Sigmoid colon (tissue), 7 donors: ENCODE data around the gene HTT. TPM values are rescaled to one million over a fixed set of nuclear protein-coding genes. Genes with fewer than 3 reads are reported as not detected.

Experiments
- DNase-seq: peaks from one replicate; pipeline ENCODE4 v3.0.0-alpha.2; 2019
- H3K27ac ChIP-seq, 4 donors: fragments of 200-600 bp; sonication (generic); one replicate each; pipeline ENCODE4 v1.5.1; 2016 to 2019; ENCODE audit warnings: mild to moderate bottlenecking in 1 of 4
- H3K27me3 ChIP-seq, 3 donors: fragments of 200-600 bp; sonication (generic); one replicate each; pipeline ENCODE4 v1.5.1; 2019; ENCODE audit warnings: mild to moderate bottlenecking in 1 of 3
- H3K36me3 ChIP-seq, 4 donors: fragments of 200-600 bp; sonication (generic); one replicate each; pipeline ENCODE4 v1.5.1; 2016 to 2019
- H3K4me1 ChIP-seq, 4 donors: fragments of 200-600 bp; sonication (generic); one replicate each; pipeline ENCODE4 v1.5.1; 2017 to 2019
- H3K4me3 ChIP-seq, 4 donors: fragments of 200-600 bp; sonication (generic); one replicate each; pipeline ENCODE4 v1.5.1; 2017 to 2019; ENCODE audit warnings: mild to moderate bottlenecking in 2 of 4, moderate library complexity in 1 of 4
- H3K9me3 ChIP-seq, 4 donors: fragments of 200-600 bp in 3 of 4; sonication (generic) in 3 of 4; one replicate each; pipeline versions ENCODE4 v1.5.1 to v1.6.1; 2013 to 2019
- EP300 ChIP-seq, 4 donors: sonication (generic); formaldehyde crosslinking; IDR thresholded peaks; one replicate each; pipeline ENCODE4 v1.6.1; 2017; ENCODE audit warnings: antibody characterized with exemption in 4 of 4
- POLR2A ChIP-seq, 2 donors: fragments of 450-650 bp; IDR thresholded peaks; one replicate each; pipeline ENCODE4 v1.6.1; 2016; ENCODE audit warnings: antibody characterized with exemption in 2 of 2, mild to moderate bottlenecking in 2 of 2, moderate library complexity in 2 of 2
- POLR2AphosphoS5 ChIP-seq, 4 donors: sonication (generic); formaldehyde crosslinking; IDR thresholded peaks; one replicate each; pipeline ENCODE4 v1.6.1; 2017; ENCODE audit warnings: antibody characterized with exemption in 4 of 4
- WGBS, 2 donors: extraction: QIAGEN DNeasy Blood & Tissue Kit; methylation state at CpG; one replicate each; pipeline ENCODE4 v1.1.7; 2013; 5-methylcytosine and 5-hydroxymethylcytosine counted together
- intact Hi-C: fragments of 100-400 bp; cut with DNase I; formaldehyde crosslinking; loops from one replicate; pipeline ENCODE4 v1.15.1; 2023
- polyA plus RNA-seq, 3 donors: library from polyadenylated mRNA; stranded (reverse); fragments of 200-250 nt; gene quantifications; one replicate each; pipeline ENCODE4 v1.2.3, GENCODE V29; 2013
- total RNA-seq, 4 donors: library from RNA; depleted of rRNA; stranded (reverse); fragments of >200 nt; gene quantifications; one replicate each; pipeline ENCODE4 v1.1.0, GENCODE V29; 2016
- TF ChIP-seq, protein P1 (sequence below), 4 experiments: fragments of 450-650 bp in 3 of 4; fragments of 200-600 bp in 1 of 4; IDR thresholded peaks; one replicate each; pipeline ENCODE4 v1.5.1; 2016 to 2019; ENCODE audit warnings: antibody characterized with exemption in 4 of 4, mild to moderate bottlenecking in 3 of 4, moderate library complexity in 2 of 4
- donor health status: healthy with polysubstance abuse.
- donor health status: Bipolar disorder and iron deficiency.
- donor health status: healthy.

Gene HTT
- total and polyA plus RNA-seq, 7 donors: 6.5 to 41.5 (median 22.7) TPM

DNA sequence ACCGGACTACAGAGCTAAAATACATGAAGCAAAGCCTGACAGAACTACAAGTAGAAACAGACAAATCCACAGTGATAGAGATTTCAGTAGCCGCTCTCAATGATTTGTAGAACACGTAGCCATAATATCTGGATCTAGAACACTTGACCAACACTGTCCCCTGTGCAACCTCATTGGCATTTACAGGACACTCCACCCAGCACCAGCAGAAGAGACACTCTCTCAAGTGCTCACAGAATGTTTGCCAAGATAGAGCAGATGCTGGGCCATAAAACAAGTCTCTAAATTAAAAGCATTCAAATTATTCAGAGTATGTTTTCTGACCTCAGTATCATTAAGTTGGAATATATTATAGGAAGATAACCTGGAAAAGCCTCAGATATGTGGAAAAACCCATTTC lies 21.7 kb downstream of the HTT start:
- H3K9me3 ChIP-seq: no peaks in the 10 kb centered on the region
- no peaks in the 10 kb centered on the region for H3K27me3 ChIP-seq
- no peaks in the 10 kb centered on the region for H3K4me1 ChIP-seq
- intact Hi-C loops: no loop called here
- no peak for TF ChIP-seq EP300 (IDR thresholded peaks at IDR 0.05)
- TF ChIP-seq, protein P1, sequence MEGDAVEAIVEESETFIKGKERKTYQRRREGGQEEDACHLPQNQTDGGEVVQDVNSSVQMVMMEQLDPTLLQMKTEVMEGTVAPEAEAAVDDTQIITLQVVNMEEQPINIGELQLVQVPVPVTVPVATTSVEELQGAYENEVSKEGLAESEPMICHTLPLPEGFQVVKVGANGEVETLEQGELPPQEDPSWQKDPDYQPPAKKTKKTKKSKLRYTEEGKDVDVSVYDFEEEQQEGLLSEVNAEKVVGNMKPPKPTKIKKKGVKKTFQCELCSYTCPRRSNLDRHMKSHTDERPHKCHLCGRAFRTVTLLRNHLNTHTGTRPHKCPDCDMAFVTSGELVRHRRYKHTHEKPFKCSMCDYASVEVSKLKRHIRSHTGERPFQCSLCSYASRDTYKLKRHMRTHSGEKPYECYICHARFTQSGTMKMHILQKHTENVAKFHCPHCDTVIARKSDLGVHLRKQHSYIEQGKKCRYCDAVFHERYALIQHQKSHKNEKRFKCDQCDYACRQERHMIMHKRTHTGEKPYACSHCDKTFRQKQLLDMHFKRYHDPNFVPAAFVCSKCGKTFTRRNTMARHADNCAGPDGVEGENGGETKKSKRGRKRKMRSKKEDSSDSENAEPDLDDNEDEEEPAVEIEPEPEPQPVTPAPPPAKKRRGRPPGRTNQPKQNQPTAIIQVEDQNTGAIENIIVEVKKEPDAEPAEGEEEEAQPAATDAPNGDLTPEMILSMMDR (IDR thresholded peaks at IDR 0.05): no peak
- no peak for TF ChIP-seq POLR2AphosphoS5 (IDR thresholded peaks at IDR 0.05)
- no peak for TF ChIP-seq POLR2A (IDR thresholded peaks at IDR 0.05)
- H3K4me3 ChIP-seq: no peak overlapping the region
- WGBS, 2 donors: 94 to 95% methylated on average over 3 of the region's 3 CpGs
- DNase-seq: no peak
- no peak overlapping the region for H3K27ac ChIP-seq
- peaks cover 0 to 29% (median 5%) of the 10 kb centered on the region in 4 donors for H3K36me3 ChIP-seq

DNA sequence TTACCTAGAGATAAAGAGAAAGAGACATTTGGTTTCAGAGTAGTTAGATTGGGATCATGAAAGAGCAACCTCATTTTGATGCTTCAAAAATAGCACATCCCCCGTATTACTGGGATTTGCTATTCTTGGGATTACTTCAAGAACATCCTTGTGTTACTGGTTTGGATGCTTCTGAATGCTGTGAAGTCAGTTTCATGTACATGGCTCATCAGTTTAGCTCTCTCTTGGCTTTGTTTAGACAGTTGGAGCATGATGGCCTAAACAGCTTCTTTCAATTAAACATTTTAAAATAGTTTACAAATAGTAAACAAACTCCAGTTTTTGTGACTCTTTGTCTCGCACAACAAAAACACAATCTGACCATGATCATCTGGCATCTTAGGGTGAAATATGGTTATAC lies 23.9 kb downstream of the HTT start:
- H3K36me3 ChIP-seq: peaks cover 0 to 25% (median 5%) of the 10 kb centered on the region in 4 donors
- 82% methylated on average over 2 of the region's 2 CpGs for WGBS, 2 donors

DNA sequence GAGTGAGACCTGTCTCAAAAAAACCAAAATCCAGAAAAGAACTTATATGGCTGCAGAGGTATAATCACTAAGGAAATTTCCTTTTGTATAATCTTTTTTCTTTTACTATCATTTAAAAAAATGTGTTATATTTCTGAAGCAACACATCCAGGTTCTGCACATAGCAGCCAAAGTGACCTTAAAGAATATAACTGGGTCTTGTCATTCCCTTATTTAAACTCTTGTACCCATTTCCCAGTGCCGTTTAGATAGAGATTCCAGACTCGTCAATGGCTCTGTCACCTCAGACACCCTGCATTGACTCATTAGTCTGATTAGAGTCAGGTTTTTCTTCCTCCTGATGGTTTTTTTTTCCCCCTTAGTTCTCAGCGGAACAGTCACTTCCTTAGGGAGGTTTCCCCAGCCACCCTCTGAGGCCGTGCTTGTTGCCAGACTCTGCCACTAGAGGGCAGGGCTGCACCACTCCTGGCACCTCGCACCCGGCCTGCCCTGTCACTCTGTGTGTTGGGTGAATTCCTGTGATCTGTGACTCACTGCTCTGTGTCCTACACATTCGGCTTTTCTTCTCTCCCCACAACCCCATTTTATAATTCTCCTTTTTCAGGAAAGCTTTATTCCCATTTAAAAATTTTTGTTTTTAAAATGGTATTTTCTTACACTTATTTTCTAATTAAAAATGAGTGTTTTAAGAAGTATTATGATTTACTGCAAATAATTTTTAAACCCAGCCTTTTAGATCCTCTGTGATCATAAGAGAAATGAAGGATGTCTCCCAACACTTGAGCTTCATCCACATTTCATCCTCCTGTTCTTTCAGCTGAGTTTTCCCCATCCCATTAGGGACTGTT lies 32.1 kb downstream of the HTT start:
- TF ChIP-seq, protein P1 (IDR thresholded peaks at IDR 0.05): peak; percentile 86 to 95 (median 93)
- TF ChIP-seq EP300 (IDR thresholded peaks at IDR 0.05): no peak
- TF ChIP-seq POLR2A (IDR thresholded peaks at IDR 0.05): no peak
- peak in 2 of 4 donors; percentile 35 to 49 for TF ChIP-seq POLR2AphosphoS5 (IDR thresholded peaks at IDR 0.05)
- peaks cover 0 to 58% (median 9%) of the 10 kb centered on the region in 4 donors for H3K36me3 ChIP-seq
- H3K9me3 ChIP-seq: no peaks in the 10 kb centered on the region
- H3K27ac ChIP-seq: peak overlapping the region; percentile 36 to 79 (median 56)
- 3 to 5% methylated on average over 7 of the region's 7 CpGs for WGBS, 2 donors
- intact Hi-C loops: loop anchor here (1.0 to 5.0 kb wide), 4 partner anchors 16 to 336 kb away; partner anchors contain the start of gene HGFAC
- peaks cover 0 to 20% (median 15%) of the 10 kb centered on the region in 4 donors for H3K4me1 ChIP-seq
- peak; percentile 94 for DNase-seq
- H3K27me3 ChIP-seq: no peaks in the 10 kb centered on the region
- no peak overlapping the region for H3K4me3 ChIP-seq

More for the DNA sequence above, 23.9 kb downstream of the HTT start:
- no peak for DNase-seq
- intact Hi-C loops: no loop called here
- TF ChIP-seq, protein P1 (IDR thresholded peaks at IDR 0.05): no peak
- TF ChIP-seq EP300 (IDR thresholded peaks at IDR 0.05) (no peak), POLR2A (IDR thresholded peaks at IDR 0.05) (no peak), POLR2AphosphoS5 (IDR thresholded peaks at IDR 0.05) (no peak)
- H3K4me1 ChIP-seq: no peaks in the 10 kb centered on the region
- no peak overlapping the region for H3K27ac ChIP-seq
- no peaks in the 10 kb centered on the region for H3K9me3 ChIP-seq
- no peaks in the 10 kb centered on the region for H3K27me3 ChIP-seq
- H3K4me3 ChIP-seq: no peak overlapping the region

DNA sequence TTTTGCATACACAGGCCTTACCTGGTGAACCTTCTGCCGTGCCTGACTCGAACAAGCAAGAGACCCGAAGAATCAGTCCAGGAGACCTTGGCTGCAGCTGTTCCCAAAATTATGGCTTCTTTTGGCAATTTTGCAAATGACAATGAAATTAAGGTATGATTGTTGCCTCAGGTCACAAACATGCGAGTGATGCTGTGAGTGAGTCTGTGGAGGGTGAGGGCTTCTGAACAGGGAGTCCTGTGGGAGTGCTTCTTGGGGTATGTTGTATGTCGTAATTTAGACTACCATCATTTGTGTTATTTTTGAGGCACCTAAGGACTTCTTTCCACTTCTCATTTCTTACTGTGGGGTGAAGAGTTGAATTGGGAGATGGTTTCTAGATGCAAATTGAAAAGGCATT lies 32.8 kb downstream of the HTT start:
- WGBS, 2 donors: 94 to 95% methylated on average over 5 of the region's 5 CpGs
- peaks cover 0 to 20% (median 15%) of the 10 kb centered on the region in 4 donors for H3K4me1 ChIP-seq
- DNase-seq: no peak
- TF ChIP-seq POLR2A (IDR thresholded peaks at IDR 0.05): no peak
- no peak for TF ChIP-seq EP300 (IDR thresholded peaks at IDR 0.05)
- TF ChIP-seq, protein P1 (IDR thresholded peaks at IDR 0.05): no peak
- TF ChIP-seq POLR2AphosphoS5 (IDR thresholded peaks at IDR 0.05): no peak
- peak overlapping the region; percentile 36 to 79 (median 56) for H3K27ac ChIP-seq
- H3K4me3 ChIP-seq: no peak overlapping the region
- no peaks in the 10 kb centered on the region for H3K9me3 ChIP-seq
- intact Hi-C loops: loop anchor here (2.0 to 5.0 kb wide), 3 partner anchors 16 to 335 kb away; partner anchors contain the start of gene HGFAC
- peaks cover 0 to 65% (median 9%) of the 10 kb centered on the region in 4 donors for H3K36me3 ChIP-seq
- H3K27me3 ChIP-seq: no peaks in the 10 kb centered on the region
